Parietal lobe (tissue), 1 donor: ENCODE data around the gene HARBI1. TPM values are rescaled to one million over a fixed set of nuclear protein-coding genes. Genes with fewer than 3 reads are reported as not detected.

ENCODE experiments used
- total RNA-seq: library from RNA; depleted of rRNA; stranded (reverse); fragments of >200 nt; gene quantifications from one replicate; pipeline ENCODE4 v1.2.3, GENCODE V29; 2014

Gene HARBI1, protein sequence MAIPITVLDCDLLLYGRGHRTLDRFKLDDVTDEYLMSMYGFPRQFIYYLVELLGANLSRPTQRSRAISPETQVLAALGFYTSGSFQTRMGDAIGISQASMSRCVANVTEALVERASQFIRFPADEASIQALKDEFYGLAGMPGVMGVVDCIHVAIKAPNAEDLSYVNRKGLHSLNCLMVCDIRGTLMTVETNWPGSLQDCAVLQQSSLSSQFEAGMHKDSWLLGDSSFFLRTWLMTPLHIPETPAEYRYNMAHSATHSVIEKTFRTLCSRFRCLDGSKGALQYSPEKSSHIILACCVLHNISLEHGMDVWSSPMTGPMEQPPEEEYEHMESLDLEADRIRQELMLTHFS
- 5.3 TPM for total RNA-seq

DNA sequence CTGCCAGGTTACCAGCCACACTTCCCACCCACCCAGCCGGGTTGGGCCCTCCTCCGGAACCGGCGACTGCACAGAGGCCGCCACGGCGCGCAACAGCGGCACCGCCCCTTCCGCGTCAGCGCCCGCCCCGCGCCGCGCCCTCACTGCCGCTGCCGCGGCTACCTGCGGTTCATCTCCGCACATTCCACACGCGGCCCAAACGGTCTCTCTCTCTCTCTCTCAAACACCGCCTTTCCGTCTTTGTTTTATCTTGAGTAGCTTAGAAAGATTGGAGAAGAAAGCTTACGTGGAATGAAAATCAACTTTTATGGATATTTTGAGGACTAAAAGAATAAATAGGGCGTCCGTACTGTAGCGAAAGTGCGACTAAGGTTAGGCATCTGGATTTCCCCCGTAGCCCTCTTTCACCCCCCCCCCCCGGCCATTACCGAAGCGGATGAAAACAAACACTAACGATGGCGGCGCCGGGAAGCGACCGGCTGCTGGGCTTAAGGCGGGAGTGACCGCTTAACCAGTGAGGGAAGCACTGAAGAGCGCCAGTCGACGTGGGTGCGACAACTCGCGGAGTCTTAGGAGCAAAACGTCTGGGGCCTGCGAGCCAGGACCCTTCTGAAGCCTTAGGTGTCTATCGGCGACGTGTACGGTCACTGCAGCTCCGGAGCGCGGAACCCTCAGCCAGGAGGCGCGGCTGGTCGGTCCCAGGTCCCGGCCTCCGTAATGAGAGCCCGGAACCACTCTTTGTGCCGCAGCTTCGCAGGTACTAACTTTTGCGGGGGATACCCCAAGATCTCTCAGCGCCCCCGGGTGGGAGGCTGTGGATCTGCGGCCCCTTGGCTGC is at the start of gene HARBI1, which contains the start of gene ATG13:
HARBI1 (minus strand) TSS at position 94 of the 838 bp plus-strand sequence. CDS start 990 bp downstream, outside the sequence.
ATG13 (plus strand) TSS at position 420 of the 838 bp plus-strand sequence. CDS start 26,739 bp downstream, outside the sequence.

DNA sequence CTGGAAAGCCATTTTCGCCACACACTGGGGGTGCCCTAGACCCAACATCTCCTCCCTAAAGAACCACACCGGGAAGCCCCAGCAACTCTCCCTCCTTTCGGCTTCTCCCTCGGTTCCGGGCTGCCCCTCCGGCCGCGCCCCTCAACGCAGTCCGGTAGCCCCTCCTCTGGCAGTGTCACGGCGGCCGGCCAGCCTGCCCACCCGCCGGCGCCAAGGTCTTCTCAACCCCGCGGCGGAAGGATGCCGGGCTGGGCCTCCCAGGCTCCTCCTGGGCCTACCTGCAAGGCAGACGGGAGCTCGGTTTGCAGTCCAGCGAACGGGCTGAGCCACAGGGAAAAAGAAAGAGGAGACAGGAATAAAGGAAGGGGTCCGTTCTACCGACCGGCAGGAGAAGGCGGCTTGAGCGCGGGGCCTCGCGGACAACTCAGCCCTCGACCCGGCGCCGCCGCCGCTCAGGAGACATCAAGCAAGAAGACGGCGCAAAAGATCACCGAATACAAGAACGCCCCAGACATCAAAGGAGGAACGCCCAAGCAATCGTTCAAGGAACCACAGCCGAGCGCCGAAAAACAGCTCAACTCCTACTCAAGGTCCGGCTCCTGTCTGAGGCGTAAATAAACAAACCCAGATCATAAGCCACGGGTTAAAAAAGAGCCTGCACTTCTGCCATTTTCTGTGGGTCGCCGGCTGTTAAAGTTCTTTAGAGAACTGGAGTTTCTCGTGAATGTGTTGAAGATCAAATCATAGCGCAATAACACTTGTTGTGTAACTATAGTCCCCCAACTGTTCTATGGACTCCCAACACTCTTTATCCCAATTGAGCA is 23.3 kb downstream of the HARBI1 start, which contains the start of gene AMBRA1:
AMBRA1 (minus strand) TSS at position 474 of the 824 bp plus-strand sequence. CDS start 45,643 bp downstream, outside the sequence.

Other genes with a start within 250 kb of the HARBI1 start
- gene MDK, start 235.6 kb downstream of the HARBI1 start, total RNA-seq = 23.2 TPM
- 3.1 TPM for gene CHRM4, start 225.5 kb downstream of the HARBI1 start, total RNA-seq
- gene AMBRA1, start 23.2 kb downstream of the HARBI1 start, total RNA-seq = 41.6 TPM
- 69.2 TPM for gene ATG13, start 326 bp upstream of the HARBI1 start, total RNA-seq
- 36.0 TPM for gene ARHGAP1, start 83.4 kb upstream of the HARBI1 start, total RNA-seq
- 5.9 TPM for gene ZNF408, start 83.8 kb upstream of the HARBI1 start, total RNA-seq
- gene F2, start 102.0 kb upstream of the HARBI1 start, total RNA-seq = 0.63 TPM
- 205 TPM for gene CKAP5, start 229.1 kb upstream of the HARBI1 start, total RNA-seq